Measurements from ENCODE around the gene ATG16L1. TPM values are rescaled to one million over a fixed set of nuclear protein-coding genes. Genes with fewer than 3 reads are reported as not detected.

Gene ATG16L1
- total and polyA plus RNA-seq, 5 donors from 2014 or later: 15.2 to 125 (median 20.6) TPM

Other genes starting within 250 kb of the ATG16L1 start
- gene NGEF, start 238.4 kb upstream of the ATG16L1 start, total RNA-seq: not detected
- under 1 TPM in 1 of 4 donors, not detected in 3; 0.21 TPM for gene NGEF, start 238.4 kb upstream of the ATG16L1 start, polyA plus RNA-seq
- gene NEU2, start 219.0 kb upstream of the ATG16L1 start, total RNA-seq: not detected
- gene NEU2, start 219.0 kb upstream of the ATG16L1 start, polyA plus RNA-seq: not detected
- 278 TPM for gene INPP5D, start 191.3 kb upstream of the ATG16L1 start, total RNA-seq
- gene INPP5D, start 191.3 kb upstream of the ATG16L1 start, polyA plus RNA-seq: 10 to 100 TPM; 56.9 to 79.8 (median 69.0) TPM
- 1.7 TPM for gene SAG, start 56.1 kb downstream of the ATG16L1 start, total RNA-seq
- gene SAG, start 56.1 kb downstream of the ATG16L1 start, polyA plus RNA-seq: not detected
- 161 TPM for gene DGKD, start 102.8 kb downstream of the ATG16L1 start, total RNA-seq
- gene DGKD, start 102.8 kb downstream of the ATG16L1 start, polyA plus RNA-seq: 10 to 100 TPM; 11.3 to 12.7 (median 11.4) TPM

All from CD4-positive, CD25-positive, alpha-beta regulatory T cell (primary cell).